A549 (cell line): Measurements from ENCODE around the gene ATF7IP.

ENCODE experiments used
- CTCF ChIP-seq: fragments of >200 bp; sonication (Bioruptor Twin); formaldehyde crosslinking; IDR thresholded peaks from 3 replicates; pipeline ENCODE4 v1.5.1; 2016
- HMGXB4 ChIP-seq: fragments of 250-450 bp; sonication (Bioruptor Pico); IDR thresholded peaks from 2 replicates; pipeline ENCODE4 v1.5.0; 2021; ENCODE audit warnings: mild to moderate bottlenecking, moderate library complexity, borderline replicate concordance
- HOXA7 ChIP-seq: fragments of 250-450 bp; sonication (Bioruptor Pico); IDR thresholded peaks from 2 replicates; pipeline ENCODE4 v1.5.0; 2020; ENCODE audit warnings: mild to moderate bottlenecking, moderate library complexity
- JUNB ChIP-seq: fragments of >200 bp; sonication (Bioruptor Twin); formaldehyde crosslinking; IDR thresholded peaks from 2 replicates; pipeline ENCODE4 v1.6.1; 2016
- NR3C1 ChIP-seq: fragments of >200 bp; sonication (Bioruptor Twin); formaldehyde crosslinking; IDR thresholded peaks from 3 replicates; pipeline ENCODE4 v1.6.1; 2017
- POLR2A ChIP-seq: IDR thresholded peaks from 2 replicates; pipeline ENCODE4 v1.6.1; 2012; ENCODE audit warnings: mild to moderate bottlenecking, low read length

- no peak for TF ChIP-seq CTCF
- TF ChIP-seq POLR2A: no peak
- no peak for TF ChIP-seq JUNB
- TF ChIP-seq HOXA7 (CRISPR knock-in tag): no peak
- TF ChIP-seq NR3C1: no peak
- no peak for TF ChIP-seq HMGXB4 (CRISPR knock-in tag)
Observed at GRCh38 chr12:14356147-14356546, 9.3 kb upstream of the ATF7IP start.
